Trophoblast cell (in vitro differentiated cells and primary cell): ENCODE data around the gene CC2D1B. TPM values are rescaled to one million over a fixed set of nuclear protein-coding genes. Genes with fewer than 3 reads are reported as not detected.

ENCODE experiments used
- DNase-seq, 2 donors: peaks; one replicate each; pipeline ENCODE4 v3.0.0-alpha.2; 2016
- H2AFZ ChIP-seq: 2 replicates; pipeline ENCODE4 v1.6.1; 2013; ENCODE audit warnings: low read length, moderate library complexity, mild to moderate bottlenecking; ENCODE audit not compliant: insufficient read depth, poor library complexity
- H2AK5ac ChIP-seq: 2 replicates; pipeline ENCODE4 v1.6.1; 2013; ENCODE audit warnings: mild to moderate bottlenecking, low read length
- H2BK120ac ChIP-seq: 2 replicates; pipeline ENCODE4 v1.6.1; 2013; ENCODE audit warnings: low read length, mild to moderate bottlenecking, moderate library complexity; ENCODE audit not compliant: insufficient read depth, poor library complexity
- H2BK12ac ChIP-seq: 2 replicates; pipeline ENCODE4 v1.6.1; 2013; ENCODE audit warnings: mild to moderate bottlenecking, low read length, moderate library complexity
- H2BK5ac ChIP-seq: 2 replicates; pipeline ENCODE4 v1.6.1; 2013; ENCODE audit warnings: low read length, low read depth, moderate library complexity, mild to moderate bottlenecking; ENCODE audit not compliant: poor library complexity
- H3K14ac ChIP-seq: 2 replicates; pipeline ENCODE4 v1.6.1; 2013; ENCODE audit warnings: mild to moderate bottlenecking, low read length
- H3K18ac ChIP-seq: 2 replicates; pipeline ENCODE4 v1.6.1; 2013; ENCODE audit warnings: mild to moderate bottlenecking, low read length
- H3K23ac ChIP-seq: 2 replicates; pipeline ENCODE4 v1.6.1; 2013; ENCODE audit warnings: low read length
- H3K27ac ChIP-seq: 2 replicates; pipeline ENCODE4 v1.5.1; 2013; ENCODE audit warnings: low read depth, mild to moderate bottlenecking, inconsistent platforms, low read length, moderate library complexity
- H3K27me3 ChIP-seq: 2 replicates; pipeline ENCODE4 v1.6.1; 2013; ENCODE audit warnings: inconsistent platforms, mild to moderate bottlenecking, low read length, moderate library complexity; ENCODE audit not compliant: insufficient read depth
- H3K36me3 ChIP-seq, 2 experiments: 1 replicate in 1 of 2; 2 replicates in 1 of 2; pipeline ENCODE4 v1.6.1; 2013; ENCODE audit warnings: low read length in 2 of 2, mild to moderate bottlenecking in 2 of 2, moderate library complexity in 1 of 2; ENCODE audit not compliant: insufficient read depth in 2 of 2, control insufficient read depth in 1 of 2
- H3K4ac ChIP-seq: 2 replicates; pipeline ENCODE4 v1.6.1; 2013; ENCODE audit warnings: low read depth, mild to moderate bottlenecking, low read length, moderate library complexity
- H3K4me1 ChIP-seq, 2 experiments: 1 replicate in 1 of 2; 2 replicates in 1 of 2; pipeline ENCODE4 v1.6.1; 2013; ENCODE audit warnings: low read length in 2 of 2, mild to moderate bottlenecking in 2 of 2, moderate library complexity in 1 of 2; ENCODE audit not compliant: insufficient read depth in 2 of 2, control insufficient read depth in 1 of 2
- H3K4me2 ChIP-seq: 2 replicates; pipeline ENCODE4 v1.6.1; 2013; ENCODE audit warnings: inconsistent platforms, mild to moderate bottlenecking, low read length, moderate library complexity
- H3K4me3 ChIP-seq: 2 replicates; pipeline ENCODE4 v1.5.1; 2013; ENCODE audit warnings: mild to moderate bottlenecking, low read depth, low read length, inconsistent platforms
- H3K79me1 ChIP-seq: one replicate; pipeline ENCODE4 v1.6.1; 2013; ENCODE audit warnings: low read length
- H3K79me2 ChIP-seq: 2 replicates; pipeline ENCODE4 v1.6.1; 2013; ENCODE audit warnings: low read length, mild to moderate bottlenecking; ENCODE audit not compliant: control insufficient read depth, insufficient read depth, poor library complexity
- H3K9ac ChIP-seq: 2 replicates; pipeline ENCODE4 v1.6.1; 2013; ENCODE audit warnings: mild to moderate bottlenecking, low read length
- H3K9me3 ChIP-seq: 2 replicates; pipeline ENCODE4 v1.6.1; 2013; ENCODE audit warnings: low read depth, mild to moderate bottlenecking, control low read depth, inconsistent platforms, low read length; ENCODE audit not compliant: insufficient read depth
- H4K12ac ChIP-seq: 2 replicates; pipeline ENCODE4 v1.6.1; 2013; ENCODE audit warnings: low read depth, mild to moderate bottlenecking, low read length, moderate library complexity
- H4K8ac ChIP-seq: 2 replicates; pipeline ENCODE4 v1.6.1; 2013; ENCODE audit warnings: low read depth, mild to moderate bottlenecking, low read length, moderate library complexity
- H4K91ac ChIP-seq: one replicate; pipeline ENCODE4 v1.6.1; 2013; ENCODE audit warnings: low read depth, mild to moderate bottlenecking, low read length, moderate library complexity
- WGBS: extraction: QIAGEN DNeasy Blood & Tissue Kit; methylation state at CpG from one replicate; pipeline ENCODE4 v1.1.7; 2013; ENCODE audit warnings: missing lambda C conversion rate; ENCODE audit not compliant: insufficient read length, insufficient coverage; ENCODE audit errors: extremely low coverage; 5-methylcytosine and 5-hydroxymethylcytosine counted together
- polyA plus RNA-seq: library from polyadenylated mRNA; stranded (reverse); fragments of 200-250 nt; gene quantifications from 2 replicates; pipeline ENCODE4 v1.2.3, GENCODE V29; 2013

The CC2D1B gene, protein sequence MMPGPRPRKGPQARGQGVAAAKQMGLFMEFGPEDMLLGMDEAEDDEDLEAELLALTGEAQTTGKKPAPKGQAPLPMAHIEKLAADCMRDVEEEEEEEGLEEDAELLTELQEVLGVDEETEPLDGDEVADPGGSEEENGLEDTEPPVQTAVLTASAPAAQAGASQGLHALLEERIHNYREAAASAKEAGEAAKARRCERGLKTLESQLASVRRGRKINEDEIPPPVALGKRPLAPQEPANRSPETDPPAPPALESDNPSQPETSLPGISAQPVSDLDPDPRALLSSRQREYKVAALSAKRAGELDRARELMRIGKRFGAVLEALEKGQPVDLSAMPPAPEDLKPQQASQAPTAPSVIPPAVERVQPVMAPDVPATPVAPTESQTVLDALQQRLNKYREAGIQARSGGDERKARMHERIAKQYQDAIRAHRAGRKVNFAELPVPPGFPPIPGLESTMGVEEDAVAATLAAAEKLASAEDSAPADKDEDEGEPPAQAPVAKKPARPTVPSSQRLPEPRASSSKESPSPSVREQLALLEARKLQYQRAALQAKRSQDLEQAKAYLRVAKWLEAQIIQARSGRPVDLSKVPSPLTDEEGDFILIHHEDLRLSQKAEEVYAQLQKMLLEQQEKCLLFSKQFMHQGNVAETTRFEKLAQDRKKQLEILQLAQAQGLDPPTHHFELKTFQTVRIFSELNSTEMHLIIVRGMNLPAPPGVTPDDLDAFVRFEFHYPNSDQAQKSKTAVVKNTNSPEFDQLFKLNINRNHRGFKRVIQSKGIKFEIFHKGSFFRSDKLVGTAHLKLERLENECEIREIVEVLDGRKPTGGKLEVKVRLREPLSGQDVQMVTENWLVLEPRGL
- 20.1 and 21.0 TPM in 2 replicates for polyA plus RNA-seq

DNA sequence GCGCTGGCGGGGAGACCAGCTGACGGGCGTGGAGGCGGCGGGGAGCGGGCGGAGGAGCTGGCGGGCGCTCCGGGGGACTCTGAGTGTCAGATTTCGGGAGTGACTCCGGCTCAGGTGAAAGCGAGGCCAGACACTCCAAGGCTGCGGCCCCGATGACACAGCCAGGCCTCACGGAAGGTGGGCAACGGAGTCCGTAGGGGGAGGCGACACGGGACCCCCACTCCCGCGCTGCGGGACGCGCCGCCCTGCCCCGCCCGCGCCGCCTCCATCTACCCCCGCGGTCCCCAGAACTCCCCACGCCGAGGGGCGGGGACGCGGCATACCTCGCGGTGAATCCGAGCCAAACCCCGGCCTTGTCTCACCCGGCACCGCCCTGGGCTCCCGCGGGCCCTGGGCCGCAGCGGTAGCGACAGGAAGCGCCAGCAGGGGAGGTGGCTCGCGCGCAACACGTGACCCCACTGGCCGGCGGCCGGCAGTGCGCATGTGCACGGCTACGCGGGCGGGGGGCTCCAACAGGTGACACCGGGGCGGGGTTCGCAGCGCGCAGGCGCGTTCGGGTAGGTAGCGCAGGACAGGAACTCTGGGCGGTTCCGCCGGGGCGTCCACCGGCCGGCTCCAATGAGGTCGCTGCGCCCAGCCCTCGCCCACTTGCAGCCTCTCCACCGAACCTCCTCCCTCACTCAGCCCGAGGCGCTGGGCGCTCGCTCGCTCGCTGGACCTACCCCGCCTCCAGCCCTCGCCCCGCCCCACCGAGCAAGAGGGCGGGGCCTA lies at the start of gene CC2D1B:
Gene CC2D1B, minus strand, starts transcription at position 460 of the 771 bp plus-strand sequence. CDS start 1,585 bp downstream, outside the sequence.
- Histone ChIP-seq H4K8ac (peak within 1 kb of the TSS; percentile 99), H3K4me2 (peak within 1 kb of the TSS; percentile 90), H3K18ac (peak within 1 kb of the TSS; percentile 99), H3K27me3 (no peaks in the 10 kb centered on the region), H3K14ac (peak within 1 kb of the TSS; percentile 100), H3K4ac (peak within 1 kb of the TSS; percentile 93), H2BK5ac (peak within 1 kb of the TSS; percentile 99), H2AK5ac (peak within 1 kb of the TSS; percentile 100), H2BK120ac (peak within 1 kb of the TSS; percentile 99), H3K4me3 (peak within 1 kb of the TSS; percentile 85), H3K79me1 (peaks cover 10% of the 10 kb centered on the region), H3K9me3 (no peaks in the 10 kb centered on the region), H2AFZ (peak within 1 kb of the TSS; percentile 99), H3K36me3 (peaks cover 17 to 25% of the 10 kb centered on the region in 2 experiments), H2BK12ac (peak within 1 kb of the TSS; percentile 40), H4K91ac (peak within 1 kb of the TSS; percentile 99), H3K23ac (no peak within 1 kb of the TSS), H3K9ac (peak within 1 kb of the TSS; percentile 79), H3K4me1 (peaks cover 11 to 12% of the 10 kb centered on the region in 2 experiments), H3K27ac (peak within 1 kb of the TSS; percentile 94), H3K79me2 (peaks cover 12% of the 10 kb centered on the region), H4K12ac (peak within 1 kb of the TSS; percentile 99)
- no CpG with 5 or more reads among the region's 92 CpGs for WGBS
- DNase-seq, result peak; percentile 99 to 100

DNA sequence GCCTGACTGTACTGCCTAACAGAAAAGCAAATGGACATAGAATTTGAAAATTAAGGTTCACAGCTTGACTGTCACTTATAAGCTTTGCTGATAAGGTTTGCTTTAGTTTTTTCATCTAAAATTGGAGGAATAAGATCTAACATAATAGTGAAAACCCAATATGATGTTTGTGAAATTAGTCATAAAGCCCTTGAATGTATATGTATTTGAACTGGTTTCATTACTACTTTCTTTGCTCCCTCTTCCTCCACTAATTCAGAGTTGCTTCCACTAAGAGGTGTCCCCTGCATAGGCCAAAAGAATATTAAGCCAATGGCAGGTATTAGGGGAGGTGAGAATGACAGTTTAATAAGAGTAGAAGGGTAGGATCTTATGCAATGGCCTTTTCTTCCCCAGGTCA lies 48.9 kb upstream of the CC2D1B start:
- Histone ChIP-seq H3K79me1 (no peaks in the 10 kb centered on the region), H3K9me3 (no peaks in the 10 kb centered on the region), H3K79me2 (no peaks in the 10 kb centered on the region), H3K27me3 (no peaks in the 10 kb centered on the region), H2BK12ac (no peak overlapping the region), H4K12ac (no peak overlapping the region), H3K18ac (no peak overlapping the region), H3K36me3 (peaks cover 31 to 49% of the 10 kb centered on the region in 2 experiments), H3K4me2 (no peak overlapping the region), H4K8ac (no peak overlapping the region), H2AFZ (no peak overlapping the region), H3K4me3 (no peak overlapping the region), H3K4me1 (no peaks in the 10 kb centered on the region), H3K27ac (no peak overlapping the region), H3K9ac (no peak overlapping the region), H2BK120ac (no peak overlapping the region), H3K14ac (no peak overlapping the region), H2AK5ac (no peak overlapping the region), H4K91ac (no peak overlapping the region), H3K23ac (no peak overlapping the region), H3K4ac (no peak overlapping the region), H2BK5ac (no peak overlapping the region)
- no peak for DNase-seq

DNA sequence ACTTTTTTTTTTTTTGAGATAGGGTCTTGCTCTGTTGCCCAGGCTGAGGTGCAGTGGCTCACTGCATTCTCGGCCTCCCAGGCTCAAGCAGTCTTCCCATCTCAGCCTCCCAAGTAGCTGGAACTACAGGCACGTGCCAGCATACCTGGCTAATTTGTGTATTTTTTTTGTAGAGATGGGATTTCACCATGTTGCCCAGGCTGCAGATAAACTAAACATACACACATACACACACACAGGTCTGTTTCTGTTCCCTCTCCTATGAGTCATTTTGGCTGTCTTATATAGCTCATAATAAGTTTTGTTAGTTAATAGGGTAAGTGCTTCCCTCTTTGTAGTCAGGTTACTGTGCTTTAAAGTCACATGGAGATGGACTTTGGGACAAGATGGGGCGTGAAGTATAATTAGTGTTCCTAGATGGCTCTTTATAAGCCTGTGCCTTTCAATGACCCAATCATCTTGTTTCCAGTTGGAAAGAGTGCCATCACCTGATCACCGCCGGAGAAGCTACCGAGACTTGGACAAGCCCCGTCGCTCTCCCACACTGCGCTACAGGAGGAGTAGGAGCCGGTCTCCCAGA lies 47.5 kb upstream of the CC2D1B start:
- no peak overlapping the region for H3K4me2 ChIP-seq
- no CpG with 5 or more reads among the region's 10 CpGs for WGBS
- no peaks in the 10 kb centered on the region for H3K9me3 ChIP-seq
- no peak overlapping the region for H4K8ac ChIP-seq
- peaks cover 32 to 57% of the 10 kb centered on the region in 2 experiments for H3K36me3 ChIP-seq
- H2AFZ ChIP-seq, result no peak overlapping the region
- no peak overlapping the region for H2BK12ac ChIP-seq
- no peak overlapping the region for H3K18ac ChIP-seq
- no peak overlapping the region for H4K12ac ChIP-seq
- no peaks in the 10 kb centered on the region for H3K27me3 ChIP-seq
- no peak overlapping the region for H2BK5ac ChIP-seq
- no peak overlapping the region for H2AK5ac ChIP-seq
- H3K23ac ChIP-seq, result no peak overlapping the region
- no peak overlapping the region for H3K9ac ChIP-seq
- H3K79me2 ChIP-seq, result no peaks in the 10 kb centered on the region
- no peak overlapping the region for H2BK120ac ChIP-seq
- H3K14ac ChIP-seq, result no peak overlapping the region
- H3K4me3 ChIP-seq, result no peak overlapping the region
- DNase-seq, result peak; percentile 69 to 75
- H4K91ac ChIP-seq, result no peak overlapping the region
- H3K79me1 ChIP-seq, result no peaks in the 10 kb centered on the region
- no peaks in the 10 kb centered on the region for H3K4me1 ChIP-seq
- H3K4ac ChIP-seq, result no peak overlapping the region
- no peak overlapping the region for H3K27ac ChIP-seq

DNA sequence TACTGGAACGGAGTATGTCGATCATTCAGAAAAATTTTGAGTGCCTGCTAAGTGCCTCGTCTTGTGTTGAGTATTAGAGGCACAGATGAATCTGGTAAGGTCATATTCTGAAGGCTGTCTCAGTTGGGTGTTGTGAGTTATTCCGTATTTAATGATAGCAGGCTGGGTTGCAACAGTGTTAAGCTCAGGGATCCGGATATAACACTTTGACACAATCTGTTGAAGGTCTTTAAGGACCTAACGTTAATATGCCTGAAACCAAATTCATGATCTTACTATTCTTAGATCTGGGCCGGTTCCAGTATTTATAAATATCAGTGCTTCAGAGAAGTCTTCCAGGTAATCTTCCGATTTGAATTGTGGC lies 39.0 kb upstream of the CC2D1B start:
- WGBS, result no CpG with 5 or more reads among the region's 8 CpGs

More for the DNA sequence above, 39.0 kb upstream of the CC2D1B start:
- H2BK120ac ChIP-seq, result peak overlapping the region; percentile 50
- no peaks in the 10 kb centered on the region for H3K4me1 ChIP-seq
- no peak for DNase-seq
- H3K9me3 ChIP-seq, result no peaks in the 10 kb centered on the region
- peak overlapping the region; percentile 91 for H3K9ac ChIP-seq
- H3K79me1 ChIP-seq, result peaks cover 5% of the 10 kb centered on the region
- H3K14ac ChIP-seq, result peak overlapping the region; percentile 82
- H4K8ac ChIP-seq, result peak overlapping the region; percentile 92
- no peak overlapping the region for H3K23ac ChIP-seq
- peak overlapping the region; percentile 76 for H2BK5ac ChIP-seq
- no peaks in the 10 kb centered on the region for H3K79me2 ChIP-seq
- H3K4me2 ChIP-seq, result peak overlapping the region; percentile 76
- peak overlapping the region; percentile 88 for H2AFZ ChIP-seq
- H3K4me3 ChIP-seq, result peak overlapping the region; percentile 85
- H3K18ac ChIP-seq, result peak overlapping the region; percentile 80
- peak overlapping the region; percentile 65 for H3K4ac ChIP-seq
- H3K27me3 ChIP-seq, result no peaks in the 10 kb centered on the region
- peak overlapping the region; percentile 85 for H4K91ac ChIP-seq
- H2BK12ac ChIP-seq, result no peak overlapping the region
- H4K12ac ChIP-seq, result peak overlapping the region; percentile 75
- peak overlapping the region; percentile 82 for H3K27ac ChIP-seq
- peaks cover 8 to 23% of the 10 kb centered on the region in 2 experiments for H3K36me3 ChIP-seq
- no peak overlapping the region for H2AK5ac ChIP-seq
